A673 (cell line): ENCODE data around the gene CMC4. TPM values are rescaled to one million over a fixed set of nuclear protein-coding genes. Genes with fewer than 3 reads are reported as not detected.

Source experiments
- BruUV-seq: library from RNA; stranded (reverse); fragments of 400-500 nt; replicated peaks from 2 replicates; lab custom pipeline; 2021; lab: Mats Ljungman, UMichigan
- CTCF ChIA-PET: fragments of 300-600 bp; sonication (Branson Sonifier 250); formaldehyde crosslinking; loops from one replicate; lab custom pipeline; 2022; ENCODE audit warnings: antibody characterized with exemption; lab: Charles Lee
- POLR2A ChIA-PET: fragments of 300-600 bp; sonication (Branson Sonifier 250); formaldehyde crosslinking; loops from one replicate; lab custom pipeline; 2022; ENCODE audit warnings: antibody characterized with exemption; ENCODE audit not compliant: low non-redundant PET; lab: Charles Lee
- DNase-seq: peaks from one replicate; pipeline ENCODE4 v3.0.0-alpha.2; 2015; ENCODE audit warnings: low spot score
- H3K27ac ChIP-seq: fragments of 200-600 bp; sonication (generic); 2 replicates; pipeline ENCODE4 v1.5.1; 2016; ENCODE audit warnings: mixed run types, low read depth, mild to moderate bottlenecking, mixed read lengths, antibody characterized with exemption, low read length; ENCODE audit not compliant: poor library complexity, severe bottlenecking
- H3K27me3 ChIP-seq: fragments of 200-600 bp; sonication (generic); replicated peaks from 2 replicates; pipeline ENCODE4 v1.6.1; 2017; ENCODE audit warnings: mixed run types, low read depth, mild to moderate bottlenecking, mixed read lengths, antibody characterized with exemption, low read length; ENCODE audit not compliant: insufficient read depth, poor library complexity
- H3K36me3 ChIP-seq: fragments of 200-600 bp; sonication (generic); 2 replicates; pipeline ENCODE4 v1.6.1; 2016; ENCODE audit warnings: mixed run types, mild to moderate bottlenecking, mixed read lengths, antibody characterized with exemption, low read length; ENCODE audit not compliant: insufficient read depth, poor library complexity, severe bottlenecking
- H3K4me1 ChIP-seq: fragments of 200-600 bp; sonication (generic); 2 replicates; pipeline ENCODE4 v1.6.1; 2017; ENCODE audit warnings: mixed run types, mild to moderate bottlenecking, mixed read lengths, antibody characterized with exemption, low read length; ENCODE audit not compliant: insufficient read depth, poor library complexity, severe bottlenecking
- H3K4me3 ChIP-seq: fragments of 200-600 bp; sonication (generic); 2 replicates; pipeline ENCODE4 v1.5.1; 2016; ENCODE audit warnings: low read depth, mixed run types, mild to moderate bottlenecking, mixed read lengths, low read length; ENCODE audit not compliant: poor library complexity, severe bottlenecking
- H3K9me3 ChIP-seq: fragments of 200-600 bp; sonication (generic); 2 replicates; pipeline ENCODE4 v1.6.1; 2016; ENCODE audit warnings: mixed run types, low read depth, mild to moderate bottlenecking, mixed read lengths, antibody characterized with exemption, low read length; ENCODE audit not compliant: poor library complexity, severe bottlenecking
- EZH2 ChIP-seq: fragments of 200-600 bp; sonication (generic); IDR thresholded peaks from 2 replicates; pipeline ENCODE4 v1.6.1; 2017; ENCODE audit warnings: borderline replicate concordance, low read depth, mild to moderate bottlenecking, mixed read lengths, antibody characterized with exemption, low read length; ENCODE audit not compliant: poor library complexity, severe bottlenecking
- intact Hi-C: fragments of 100-400 bp; cut with micrococcal nuclease; formaldehyde crosslinking; loops from one replicate; pipeline ENCODE4 v1.10.0; 2022; ENCODE audit not compliant: unreplicated experiment
- total RNA-seq: library from RNA; stranded (reverse); gene quantifications from 2 replicates; pipeline ENCODE4 v1.2.3, GENCODE V29; 2021
- TF ChIP-seq, protein P1 (sequence below): fragments of 300-800, 200-600 bp; sonication (generic); conservative IDR thresholded peaks from 2 replicates; pipeline ENCODE4 v1.5.1; 2017; ENCODE audit warnings: low read depth, mild to moderate bottlenecking, antibody characterized with exemption, low read length, moderate library complexity, mixed read lengths

The CMC4 gene
- total RNA-seq, 1 experiment from 2014 or later: 5.9 TPM

DNA sequence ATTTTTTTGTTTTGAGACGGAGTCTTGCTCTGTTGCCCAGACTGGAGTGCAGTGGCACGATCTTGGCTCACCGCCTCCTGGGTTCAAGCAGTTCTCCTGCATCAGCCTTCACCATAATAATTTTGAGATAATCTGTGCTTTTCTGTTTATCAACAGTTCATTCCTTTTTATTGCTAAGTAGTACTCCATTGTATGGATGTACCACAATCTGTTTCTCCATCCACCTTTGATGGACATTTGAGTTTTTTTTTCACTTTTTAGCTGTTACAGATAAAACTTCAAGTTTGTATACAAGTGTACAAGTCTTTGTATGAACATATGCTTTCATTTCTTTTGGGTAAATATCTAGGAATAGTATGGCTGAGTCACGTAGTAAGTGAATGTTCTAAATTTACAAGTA lies 35.2 kb downstream of the CMC4 start:
- H3K9me3 ChIP-seq: peaks cover 7% of the 10 kb centered on the region
- no peak overlapping the region for H3K27ac ChIP-seq
- H3K36me3 ChIP-seq: no peaks in the 10 kb centered on the region
- DNase-seq: no peak
- H3K27me3 ChIP-seq: no peaks in the 10 kb centered on the region
- intact Hi-C loops: no loop called here
- TF ChIP-seq, protein P1, sequence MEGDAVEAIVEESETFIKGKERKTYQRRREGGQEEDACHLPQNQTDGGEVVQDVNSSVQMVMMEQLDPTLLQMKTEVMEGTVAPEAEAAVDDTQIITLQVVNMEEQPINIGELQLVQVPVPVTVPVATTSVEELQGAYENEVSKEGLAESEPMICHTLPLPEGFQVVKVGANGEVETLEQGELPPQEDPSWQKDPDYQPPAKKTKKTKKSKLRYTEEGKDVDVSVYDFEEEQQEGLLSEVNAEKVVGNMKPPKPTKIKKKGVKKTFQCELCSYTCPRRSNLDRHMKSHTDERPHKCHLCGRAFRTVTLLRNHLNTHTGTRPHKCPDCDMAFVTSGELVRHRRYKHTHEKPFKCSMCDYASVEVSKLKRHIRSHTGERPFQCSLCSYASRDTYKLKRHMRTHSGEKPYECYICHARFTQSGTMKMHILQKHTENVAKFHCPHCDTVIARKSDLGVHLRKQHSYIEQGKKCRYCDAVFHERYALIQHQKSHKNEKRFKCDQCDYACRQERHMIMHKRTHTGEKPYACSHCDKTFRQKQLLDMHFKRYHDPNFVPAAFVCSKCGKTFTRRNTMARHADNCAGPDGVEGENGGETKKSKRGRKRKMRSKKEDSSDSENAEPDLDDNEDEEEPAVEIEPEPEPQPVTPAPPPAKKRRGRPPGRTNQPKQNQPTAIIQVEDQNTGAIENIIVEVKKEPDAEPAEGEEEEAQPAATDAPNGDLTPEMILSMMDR: no peak
- no peak for TF ChIP-seq EZH2
- no peaks in the 10 kb centered on the region for H3K4me1 ChIP-seq
- ChIA-PET CTCF (no interaction called here), POLR2A (interaction anchor here (0.6 kb wide), 1 partner anchor 70 kb away, joined by 3 read pairs; no protein-coding TSS in a partner anchor)
- no peak overlapping the region for H3K4me3 ChIP-seq
- BruUV-seq: no TSS peak

DNA sequence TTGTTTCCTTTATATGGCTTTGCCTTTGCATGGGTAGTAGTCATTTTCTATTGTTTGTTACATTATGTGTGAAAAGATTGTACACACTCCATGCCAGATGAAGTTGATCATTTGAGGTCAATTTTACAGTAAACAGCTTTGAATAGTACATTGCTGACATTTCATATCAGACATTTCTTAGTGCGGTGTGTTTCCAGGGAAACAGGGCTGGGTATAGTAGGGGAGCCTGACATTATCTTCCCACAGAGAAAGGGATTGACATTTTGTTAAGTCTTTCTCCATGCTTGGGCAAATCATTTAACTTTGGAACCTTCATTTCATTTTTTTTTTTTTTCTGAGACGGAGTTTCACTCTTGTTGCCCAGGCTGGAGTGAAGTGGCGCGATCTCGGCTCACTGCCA lies 39.3 kb downstream of the CMC4 start:
- no TSS peak for BruUV-seq
- intact Hi-C loops: no loop called here
- no peak overlapping the region for H3K27ac ChIP-seq
- TF ChIP-seq EZH2: no peak
- TF ChIP-seq, protein P1: no peak
- H3K4me3 ChIP-seq: no peak overlapping the region
- H3K36me3 ChIP-seq: no peaks in the 10 kb centered on the region
- CTCF ChIA-PET: no interaction called here
- no peaks in the 10 kb centered on the region for H3K27me3 ChIP-seq
- peaks cover 7% of the 10 kb centered on the region for H3K9me3 ChIP-seq
- POLR2A ChIA-PET: no interaction called here
- DNase-seq: no peak
- H3K4me1 ChIP-seq: peaks cover 4% of the 10 kb centered on the region

DNA sequence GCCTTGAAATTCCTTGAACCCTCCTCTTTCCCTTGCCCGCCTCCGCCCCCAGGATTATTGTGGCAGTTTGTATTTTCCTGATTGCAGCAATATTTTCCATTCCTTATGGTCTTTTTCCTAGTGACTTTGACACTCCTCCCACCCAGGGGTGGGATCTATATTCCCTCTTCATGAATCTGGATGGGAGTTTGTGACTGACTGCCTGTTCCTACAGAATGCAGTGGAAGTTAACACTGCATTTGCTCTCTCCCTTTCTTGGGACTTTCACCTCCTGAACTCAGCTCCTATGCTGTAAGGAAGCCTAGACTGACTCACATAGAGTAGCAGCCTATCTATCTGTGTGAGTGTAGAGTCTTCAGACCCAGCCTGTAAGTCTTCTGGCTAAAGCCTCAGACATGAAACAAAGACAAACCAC lies 42.1 kb downstream of the CMC4 start:
- Histone ChIP-seq H3K36me3 (no peaks in the 10 kb centered on the region), H3K27ac (no peak overlapping the region), H3K4me1 (peaks cover 4% of the 10 kb centered on the region), H3K9me3 (no peaks in the 10 kb centered on the region), H3K4me3 (no peak overlapping the region), H3K27me3 (no peaks in the 10 kb centered on the region)
- no TSS peak for BruUV-seq
- TF ChIP-seq EZH2: no peak
- TF ChIP-seq, protein P1: no peak
- CTCF ChIA-PET: no interaction called here
- DNase-seq: no peak
- POLR2A ChIA-PET: no interaction called here
- intact Hi-C loops: no loop called here
